Endodermal cell (in vitro differentiated cells): ENCODE data around the gene DNAJC5. TPM values are rescaled to one million over a fixed set of nuclear protein-coding genes. Genes with fewer than 3 reads are reported as not detected.

ENCODE experiments used
- DNase-seq: peaks from one replicate; pipeline ENCODE4 v3.0.0-alpha.2; 2017
- H3K27ac ChIP-seq: 2 replicates; pipeline ENCODE4 v1.5.1; 2013; ENCODE audit warnings: mild to moderate bottlenecking, low read depth, low read length, moderate library complexity
- H3K27me3 ChIP-seq: 2 replicates; pipeline ENCODE4 v1.6.1; 2013; ENCODE audit warnings: mild to moderate bottlenecking, low read length, moderate library complexity; ENCODE audit not compliant: insufficient read depth, control insufficient read depth, poor library complexity, severe bottlenecking
- H3K36me3 ChIP-seq: 2 replicates; pipeline ENCODE4 v1.7.0; 2013; ENCODE audit warnings: mild to moderate bottlenecking, low read length, moderate library complexity; ENCODE audit not compliant: control insufficient read depth, insufficient read depth
- H3K4me1 ChIP-seq: one replicate; pipeline ENCODE4 v1.7.0; 2013; ENCODE audit warnings: low read length; ENCODE audit not compliant: control insufficient read depth, insufficient read depth
- H3K4me3 ChIP-seq: 2 replicates; pipeline ENCODE4 v1.5.1; 2013; ENCODE audit warnings: mild to moderate bottlenecking, low read length, moderate library complexity
- H3K9ac ChIP-seq: 2 replicates; pipeline ENCODE4 v1.6.1; 2013; ENCODE audit warnings: mild to moderate bottlenecking, low read length, moderate library complexity; ENCODE audit not compliant: poor library complexity, severe bottlenecking; ENCODE audit errors: extremely low read depth
- H3K9me3 ChIP-seq: 2 replicates; pipeline ENCODE4 v1.6.1; 2013; ENCODE audit warnings: mild to moderate bottlenecking, low read length, moderate library complexity; ENCODE audit not compliant: control insufficient read depth
- H3K27ac Mint-ChIP-seq: 2 replicates; pipeline ENCODE4 v1.8.0; 2020; ENCODE audit warnings: mixed read lengths
- H3K27me3 Mint-ChIP-seq: 2 replicates; pipeline ENCODE4 v1.8.0; 2021; ENCODE audit warnings: mild to moderate bottlenecking, mixed read lengths; ENCODE audit not compliant: insufficient read depth
- H3K36me3 Mint-ChIP-seq: 2 replicates; pipeline ENCODE4 v1.8.0; 2020; ENCODE audit warnings: low read depth, mixed read lengths
- H3K4me1 Mint-ChIP-seq: 2 replicates; pipeline ENCODE4 v1.8.0; 2020; ENCODE audit warnings: mixed read lengths
- H3K4me3 Mint-ChIP-seq: 2 replicates; pipeline ENCODE4 v1.8.0; 2020; ENCODE audit warnings: mild to moderate bottlenecking, moderate library complexity, mixed read lengths
- H3K9me3 Mint-ChIP-seq: 2 replicates; pipeline ENCODE4 v1.8.0; 2020; ENCODE audit warnings: mild to moderate bottlenecking, mixed read lengths
- CTCF ChIP-seq: fragments of 200-600 bp; sonication (generic); conservative IDR thresholded peaks from 2 replicates; pipeline ENCODE4 v1.5.0; 2021; ENCODE audit warnings: antibody characterized with exemption, mild to moderate bottlenecking
- WGBS, 2 experiments: methylation state at CpG; one replicate each; pipeline versions ENCODE4 v1.1.5 to v1.1.7; 2013; ENCODE audit warnings: missing lambda C conversion rate in 2 of 2, mixed read lengths in 1 of 2; ENCODE audit not compliant: insufficient coverage in 1 of 2, insufficient read length in 1 of 2; 5-methylcytosine and 5-hydroxymethylcytosine counted together
- total RNA-seq, 2 donors: library from RNA; stranded (reverse); fragmentation: NEBNext Ultra II Directional in 1 of 2; extraction: Animal tissue kit (Norgen Biotek cat#: 25700) in 1 of 2; gene quantifications; 2 replicates in 1 of 2; 3 replicates in 1 of 2; pipeline ENCODE4 v1.2.1, GENCODE V29; 2021

Gene DNAJC5
- total RNA-seq, 2 donors from 2014 or later: 25.8 to 26.8 TPM

GRCh38 chr20:63966944-63967322, 72.0 kb downstream of the DNAJC5 start:
- Histone ChIP-seq H3K4me3 (peak overlapping the region; percentile 45), H3K27me3 (peaks cover 10% of the 10 kb centered on the region), H3K4me1 (peaks cover 4% of the 10 kb centered on the region), H3K9ac (no peak overlapping the region), H3K36me3 (peaks cover 34% of the 10 kb centered on the region), H3K27ac (no peak overlapping the region), H3K9me3 (peaks cover 35% of the 10 kb centered on the region)
- Mint-ChIP-seq H3K4me1 (peaks cover 3% of the 10 kb centered on the region), H3K36me3 (peaks cover 42% of the 10 kb centered on the region), H3K27ac (no peak overlapping the region), H3K4me3 (no peak overlapping the region), H3K9me3 (peaks cover 20% of the 10 kb centered on the region), H3K27me3 (peaks cover 13% of the 10 kb centered on the region)
- no peak for TF ChIP-seq CTCF
- 95 to 98% methylated on average over 9 to 13 of the region's 13 CpGs for WGBS, 2 experiments
- no peak for DNase-seq

GRCh38 chr20:63967330-63968135, 72.6 kb downstream of the DNAJC5 start:
- Histone ChIP-seq H3K4me1 (peaks cover 4% of the 10 kb centered on the region), H3K36me3 (peaks cover 34% of the 10 kb centered on the region), H3K9ac (no peak overlapping the region), H3K27me3 (peaks cover 10% of the 10 kb centered on the region), H3K27ac (no peak overlapping the region), H3K4me3 (peak overlapping the region; percentile 86), H3K9me3 (peaks cover 35% of the 10 kb centered on the region)
- peaks cover 18% of the 10 kb centered on the region for H3K27me3 Mint-ChIP-seq
- peaks cover 39% of the 10 kb centered on the region for H3K36me3 Mint-ChIP-seq
- no peak for TF ChIP-seq CTCF
- peak overlapping the region; percentile 70 for H3K4me3 Mint-ChIP-seq
- no peak overlapping the region for H3K27ac Mint-ChIP-seq
- peaks cover 3% of the 10 kb centered on the region for H3K4me1 Mint-ChIP-seq
- peaks cover 20% of the 10 kb centered on the region for H3K9me3 Mint-ChIP-seq
- 93 to 94% methylated on average over 20 to 28 of the region's 28 CpGs for WGBS, 2 experiments
- DNase-seq: no peak

- no peak overlapping the region for H3K27ac Mint-ChIP-seq
- 90 to 93% methylated on average over 9 to 14 of the region's 14 CpGs for WGBS, 2 experiments
- H3K4me1 Mint-ChIP-seq: peaks cover 3% of the 10 kb centered on the region
- H3K4me3 Mint-ChIP-seq: peak overlapping the region; percentile 70
- Histone ChIP-seq H3K27ac (no peak overlapping the region), H3K4me3 (peak overlapping the region; percentile 86), H3K36me3 (peaks cover 34% of the 10 kb centered on the region), H3K9me3 (peaks cover 35% of the 10 kb centered on the region), H3K4me1 (peaks cover 4% of the 10 kb centered on the region), H3K27me3 (peaks cover 10% of the 10 kb centered on the region), H3K9ac (peak overlapping the region; percentile 57)
- no peak for TF ChIP-seq CTCF
- H3K36me3 Mint-ChIP-seq: peaks cover 35% of the 10 kb centered on the region
- peaks cover 20% of the 10 kb centered on the region for H3K9me3 Mint-ChIP-seq
- DNase-seq: peak; percentile 47
- H3K27me3 Mint-ChIP-seq: peaks cover 21% of the 10 kb centered on the region
Observed at GRCh38 chr20:63968136-63968927, 73.4 kb downstream of the DNAJC5 start.
